SH-SY5Y (cell line): Measurements from ENCODE around the gene CCNJL.

ENCODE experiments used
- GATA2 ChIP-seq: IDR thresholded peaks from 2 replicates; pipeline ENCODE4 v1.6.1; 2011; ENCODE audit warnings: mild to moderate bottlenecking, low read depth, low read length
- GATA3 ChIP-seq: IDR thresholded peaks from 2 replicates; pipeline ENCODE4 v1.6.1; 2011; ENCODE audit warnings: low read depth, mild to moderate bottlenecking, low read length, moderate library complexity

- TF ChIP-seq GATA3 = no peak
- TF ChIP-seq GATA2 = no peak
Measured at GRCh38 chr5:160352308-160352707, 39.9 kb upstream of the CCNJL start.
